Muscle of leg (tissue), 11 donors: Measurements from ENCODE around the gene CCT5. TPM values are rescaled to one million over a fixed set of nuclear protein-coding genes. Genes with fewer than 3 reads are reported as not detected.
"Not testable (repeated sequence)": the region's sequence is repeated elsewhere in the genome, so short reads cannot be mapped to it uniquely, and the experiment has no call there.

ENCODE experiments used
- DNase-seq: peaks from one replicate; pipeline ENCODE4 v3.0.0; 2013
- H3K27ac ChIP-seq: one replicate; pipeline ENCODE4 v1.5.1; 2013; ENCODE audit warnings: mild to moderate bottlenecking, low read length, control low read depth
- H3K27me3 ChIP-seq: one replicate; pipeline ENCODE4 v1.6.1; 2013; ENCODE audit warnings: low read length; ENCODE audit not compliant: control insufficient read depth, insufficient read depth
- H3K36me3 ChIP-seq: one replicate; pipeline ENCODE4 v1.6.1; 2013; ENCODE audit warnings: low read length; ENCODE audit not compliant: control insufficient read depth, insufficient read depth
- H3K4me1 ChIP-seq: one replicate; pipeline ENCODE4 v1.6.1; 2013; ENCODE audit warnings: low read length; ENCODE audit not compliant: control insufficient read depth, insufficient read depth
- H3K4me3 ChIP-seq: one replicate; pipeline ENCODE4 v1.5.1; 2013; ENCODE audit warnings: low read length, control low read depth
- H3K9me3 ChIP-seq: replicated peaks from 2 replicates; pipeline ENCODE4 v1.6.1; 2013; ENCODE audit warnings: low read depth, low read length; ENCODE audit not compliant: control insufficient read depth
- WGBS: methylation state at CpG from one replicate; pipeline ENCODE4 v1.1.5; 2013; ENCODE audit warnings: missing lambda C conversion rate; ENCODE audit not compliant: insufficient coverage; 5-methylcytosine and 5-hydroxymethylcytosine counted together
- polyA plus RNA-seq, 8 donors: library from polyadenylated mRNA; unstranded; fragments of 120-200 nt; gene quantifications; one replicate each; pipeline versions ENCODE4 v1.2.1 to v1.2.3, GENCODE V29; 2013; ENCODE audit warnings: inconsistent platforms in 1 of 8, low replicate concordance in 1 of 8; ENCODE audit not compliant: insufficient read length in 8 of 8, insufficient read depth in 1 of 8
- total RNA-seq: library from RNA; stranded (reverse); fragments of 120-200 nt; gene quantifications from one replicate; pipeline ENCODE4 v1.2.4, GENCODE V29; 2013

The CCT5 gene
- total and polyA plus RNA-seq, 9 donors, result 153 to 223 (median 177) TPM

DNA sequence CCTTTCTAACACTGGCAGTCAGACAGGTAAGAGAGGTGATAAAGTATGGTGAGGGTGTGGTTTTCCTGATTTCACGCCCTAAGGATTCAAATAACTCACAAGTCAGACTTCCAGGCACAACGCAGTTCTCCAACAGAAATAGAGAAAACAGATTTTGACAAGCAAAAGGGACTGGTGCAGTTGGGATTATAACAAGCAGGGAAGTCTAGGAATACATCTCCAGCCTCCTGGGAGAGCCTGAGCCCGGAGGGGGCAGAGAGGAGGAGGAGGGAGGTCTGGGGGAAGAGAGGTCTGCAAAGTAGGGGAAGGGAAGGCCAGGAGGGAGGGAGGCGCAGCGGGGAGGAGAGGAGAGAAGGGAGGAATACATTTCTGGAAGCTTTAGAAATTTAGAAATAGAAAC, 56.0 kb downstream of the CCT5 start:
- Histone ChIP-seq H3K27ac (peak overlapping the region; percentile 48), H3K9me3 (no peaks in the 10 kb centered on the region), H3K4me1 (peaks cover 33% of the 10 kb centered on the region), H3K27me3 (peaks cover 3% of the 10 kb centered on the region), H3K4me3 (no peak overlapping the region), H3K36me3 (peaks cover 3% of the 10 kb centered on the region)
- no peak for DNase-seq
- WGBS, result 30% methylated on average over 3 of the region's 5 CpGs

DNA sequence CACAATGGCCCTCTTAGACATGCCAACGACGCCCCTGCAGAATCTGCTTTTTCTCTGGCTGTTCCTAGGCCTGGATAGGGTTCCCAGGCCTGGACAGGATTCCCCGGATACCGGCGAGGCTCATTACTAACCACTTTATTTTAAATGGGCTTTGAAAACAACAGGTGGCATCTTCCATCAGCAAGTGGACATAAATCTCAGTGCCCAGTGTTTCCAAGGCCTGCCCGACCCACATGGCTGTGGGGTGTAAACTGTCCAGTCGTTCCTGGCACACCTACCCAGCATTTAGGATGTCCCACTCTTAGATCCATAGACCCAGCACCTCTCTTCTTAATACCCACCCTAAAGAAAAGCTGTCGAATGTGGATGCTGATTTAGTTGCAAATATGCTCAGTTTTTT, 56.7 kb downstream of the CCT5 start:
- Histone ChIP-seq H3K4me3 (peak overlapping the region; percentile 64), H3K4me1 (peaks cover 27% of the 10 kb centered on the region), H3K27me3 (peaks cover 3% of the 10 kb centered on the region), H3K36me3 (peaks cover 3% of the 10 kb centered on the region), H3K9me3 (no peaks in the 10 kb centered on the region), H3K27ac (peak overlapping the region; percentile 80)
- WGBS, result 62% methylated on average over 3 of the region's 8 CpGs
- DNase-seq, result peak; percentile 43

GRCh38 chr5:10307206-10308148, 57.4 kb downstream of the CCT5 start, which contains the start of gene CMBL:
Gene CMBL, minus strand, starts transcription at chr5:10307902. Its CDS starts 17,140 bp downstream, at chr5:10290762.
- peaks cover 3% of the 10 kb centered on the region for H3K36me3 ChIP-seq
- DNase-seq, result peak; percentile 68
- peak within 1 kb of the TSS; percentile 64 for H3K4me3 ChIP-seq
- H3K4me1 ChIP-seq, result peaks cover 23% of the 10 kb centered on the region
- H3K27me3 ChIP-seq, result peaks cover 3% of the 10 kb centered on the region
- WGBS, result 1% methylated on average over 54 of the region's 56 CpGs
- peak within 1 kb of the TSS; percentile 80 for H3K27ac ChIP-seq
- no peaks in the 10 kb centered on the region for H3K9me3 ChIP-seq

- H3K4me1 ChIP-seq, result peaks cover 23% of the 10 kb centered on the region
- H3K27ac ChIP-seq, result no peak overlapping the region
- H3K36me3 ChIP-seq, result peaks cover 3% of the 10 kb centered on the region
- H3K4me3 ChIP-seq, result no peak overlapping the region
- H3K9me3 ChIP-seq, result no peaks in the 10 kb centered on the region
- peaks cover 3% of the 10 kb centered on the region for H3K27me3 ChIP-seq
- 40% methylated on average over 1 of the region's 6 CpGs for WGBS
- no peak for DNase-seq
These were observed 58.8 kb downstream of the CCT5 start for GRCh38 chr5:10308844-10309243.

GRCh38 chr5:10310066-10310779, 60.1 kb downstream of the CCT5 start:
- no CpG with 5 or more reads among the region's 8 CpGs for WGBS
- Histone ChIP-seq H3K27ac (no peak overlapping the region), H3K9me3 (no peaks in the 10 kb centered on the region), H3K27me3 (peaks cover 3% of the 10 kb centered on the region), H3K4me1 (peaks cover 13% of the 10 kb centered on the region), H3K36me3 (no peaks in the 10 kb centered on the region), H3K4me3 (no peak overlapping the region)
- DNase-seq, result no peak

GRCh38 chr5:10310835-10311570, 60.9 kb downstream of the CCT5 start:
- not testable (repeated sequence) for DNase-seq, H3K36me3 ChIP-seq, H3K4me3 ChIP-seq, H3K27ac ChIP-seq, H3K9me3 ChIP-seq, H3K27me3 ChIP-seq
- H3K4me1 ChIP-seq, result peaks cover 12% of the 10 kb centered on the region
- 100% methylated on average over 1 of the region's 8 CpGs for WGBS

DNA sequence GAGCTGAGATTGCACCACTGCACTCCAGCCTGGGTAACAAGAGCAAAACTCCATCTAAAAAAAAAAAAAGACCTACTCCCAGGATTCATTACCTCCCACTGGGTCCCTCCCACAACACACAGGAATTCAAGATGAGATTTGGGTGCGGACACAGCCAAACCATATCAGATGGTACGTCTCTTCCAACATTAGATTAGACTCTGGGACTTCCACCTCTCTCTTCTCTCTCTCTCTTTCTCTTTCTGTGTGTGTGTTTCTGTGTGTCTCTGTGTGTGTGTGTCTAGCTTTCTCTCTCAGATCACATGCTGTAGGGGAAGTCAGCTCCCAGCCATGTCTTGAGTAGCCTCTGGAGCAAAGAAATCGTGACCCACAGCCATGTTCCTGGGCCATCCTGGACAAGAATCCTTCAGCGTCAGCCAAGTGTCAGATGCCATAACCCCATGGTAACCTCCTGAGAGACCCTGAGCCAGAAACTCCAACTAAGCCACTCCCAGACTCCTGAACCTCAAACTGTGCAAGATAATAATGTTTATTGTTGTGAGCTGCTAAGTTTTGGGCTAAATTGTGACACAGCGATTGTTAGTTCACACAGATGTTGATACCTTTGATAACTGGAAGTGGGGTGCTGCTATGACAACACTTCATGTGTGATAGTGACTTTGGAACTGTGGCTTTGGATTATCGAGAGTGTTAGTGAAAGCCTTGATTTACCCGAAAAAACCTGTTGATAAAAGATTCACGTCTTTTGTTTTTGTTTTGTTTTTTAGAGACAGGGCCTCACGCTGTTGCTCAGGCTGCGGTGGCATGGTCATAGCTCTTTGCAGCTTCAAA, 61.7 kb downstream of the CCT5 start:
- DNase-seq, result no peak
- no peak overlapping the region for H3K27ac ChIP-seq
- no peaks in the 10 kb centered on the region for H3K9me3 ChIP-seq
- WGBS, result 92% methylated on average over 5 of the region's 10 CpGs
- no peaks in the 10 kb centered on the region for H3K36me3 ChIP-seq
- H3K4me1 ChIP-seq, result peaks cover 6% of the 10 kb centered on the region
- H3K4me3 ChIP-seq, result no peak overlapping the region
- peaks cover 3% of the 10 kb centered on the region for H3K27me3 ChIP-seq

- 67% methylated on average over 2 of the region's 5 CpGs for WGBS
- peak; percentile 37 for DNase-seq
- Histone ChIP-seq H3K27me3 (no peaks in the 10 kb centered on the region), H3K9me3 (no peaks in the 10 kb centered on the region), H3K27ac (no peak overlapping the region), H3K36me3 (no peaks in the 10 kb centered on the region), H3K4me3 (no peak overlapping the region), H3K4me1 (peaks cover 2% of the 10 kb centered on the region)
These were observed 65.1 kb downstream of the CCT5 start for GRCh38 chr5:10315201-10315600.
